ENCODE results near the gene NMU.

- no peak for TF ChIP-seq TARDBP (IDR thresholded peaks at IDR 0.05)
- TF ChIP-seq FOXK2 (IDR thresholded peaks at IDR 0.05) = no peak
- no peak for TF ChIP-seq FOXA1 (IDR thresholded peaks at IDR 0.05)
- no peak for TF ChIP-seq BHLHE40 (IDR thresholded peaks at IDR 0.05; ENCODE audit: borderline replicate concordance)
Measured at GRCh38 chr4:55612341-55612740, 23.8 kb downstream of the NMU start.

All from HEK293T (cell line).